Fibroblast of skin of right biceps (primary cell): ENCODE data around the gene C12orf60.

Experiments used
- DNase-seq: peaks from one replicate; pipeline ENCODE4 v3.0.0-alpha.2; 2013

Gene C12orf60

GRCh38 chr12:14836336-14837210 is 33.1 kb downstream of the C12orf60 start:
- peak; percentile 84 for DNase-seq

GRCh38 chr12:14839262-14839661 is 35.8 kb downstream of the C12orf60 start:
- DNase-seq, result no peak

GRCh38 chr12:14840616-14841015 is 37.1 kb downstream of the C12orf60 start:
- DNase-seq, result no peak

GRCh38 chr12:14841761-14842160 is 38.3 kb downstream of the C12orf60 start:
- peak; percentile 80 for DNase-seq

- DNase-seq, result no peak
Measured at GRCh38 chr12:14842315-14842714, 38.8 kb downstream of the C12orf60 start.

- DNase-seq, result no peak
Measured at GRCh38 chr12:14843425-14843887, 40.0 kb downstream of the C12orf60 start, which contains the start of gene ART4. ART4 (minus strand) TSS chr12:14843526; CDS start chr12:14843113, 413 bp downstream.

- DNase-seq, result no peak
Measured at GRCh38 chr12:14844401-14844800, 40.9 kb downstream of the C12orf60 start.

- DNase-seq, result peak; percentile 60
Measured at GRCh38 chr12:14845350-14845750, 41.9 kb downstream of the C12orf60 start.

- no peak for DNase-seq
Measured at GRCh38 chr12:14846042-14846587, 42.6 kb downstream of the C12orf60 start.

- DNase-seq, result no peak
Measured at GRCh38 chr12:14846876-14847580, 43.6 kb downstream of the C12orf60 start.

GRCh38 chr12:14849661-14850060 is 46.2 kb downstream of the C12orf60 start:
- peak; percentile 16 for DNase-seq

GRCh38 chr12:14850929-14851663 is 47.6 kb downstream of the C12orf60 start:
- no peak for DNase-seq

- DNase-seq, result no peak
Measured at GRCh38 chr12:14852880-14853279, 49.4 kb downstream of the C12orf60 start.

- no peak for DNase-seq
Measured at GRCh38 chr12:14853961-14854360, 50.5 kb downstream of the C12orf60 start.

- DNase-seq, result no peak
Measured at GRCh38 chr12:14854586-14855183, 51.2 kb downstream of the C12orf60 start.

- DNase-seq, result no peak
Measured at GRCh38 chr12:14858513-14858912, 55.0 kb downstream of the C12orf60 start.

- no peak for DNase-seq
Measured at GRCh38 chr12:14860490-14860889, 57.0 kb downstream of the C12orf60 start.

- no peak for DNase-seq
Measured at GRCh38 chr12:14868916-14869506, 65.5 kb downstream of the C12orf60 start.

- no peak for DNase-seq
Measured at GRCh38 chr12:14871247-14871646, 67.8 kb downstream of the C12orf60 start.

GRCh38 chr12:14871886-14872285 is 68.4 kb downstream of the C12orf60 start:
- no peak for DNase-seq

GRCh38 chr12:14873440-14874185 is 70.1 kb downstream of the C12orf60 start:
- peak; percentile 10 for DNase-seq
